ENCODE measurements around the gene CPN1.

- TF ChIP-seq CTCF (IDR thresholded peaks at IDR 0.05; ENCODE audit: extremely low read depth in 1 of 2, insufficient read depth in 1 of 2, low read depth in 1 of 2, low read length in 2 of 2): no peak
- no peak for TF ChIP-seq POLR2AphosphoS5 (IDR thresholded peaks at IDR 0.05; ENCODE audit: insufficient read depth, low read depth, low read length)
- TF ChIP-seq POLR2A (IDR thresholded peaks at IDR 0.05; ENCODE audit: low read depth, low read length): no peak
- TF ChIP-seq EZH2 (IDR thresholded peaks at IDR 0.05; ENCODE audit: borderline replicate concordance, low read depth, low read length, severe bottlenecking): no peak
- no peak for TF ChIP-seq MAX (IDR thresholded peaks at IDR 0.05; ENCODE audit: insufficient read depth, insufficient read length)
- no peak for TF ChIP-seq MYC (IDR thresholded peaks at IDR 0.05; ENCODE audit: low read depth, low read length)
- TF ChIP-seq JUN (IDR thresholded peaks at IDR 0.05; ENCODE audit: borderline replicate concordance, insufficient read depth, insufficient read length, low read depth): no peak
Measured at GRCh38 chr10:100128951-100129350, 47.3 kb upstream of the CPN1 start.
